Caco-2 (cell line): ENCODE measurements around the gene ADGRB3. TPM values are rescaled to one million over a fixed set of nuclear protein-coding genes. Genes with fewer than 3 reads are reported as not detected.
"Not testable (repeated sequence)": the region's sequence is repeated elsewhere in the genome, so short reads cannot be mapped to it uniquely, and the experiment has no call there.

ENCODE experiments used
- BruUV-seq: library from RNA; stranded (reverse); fragments of 400-500 nt; replicated peaks from 2 replicates; lab custom pipeline; 2021; lab: Mats Ljungman, UMichigan
- CTCF ChIA-PET: fragments of 300-600 bp; sonication (Branson Sonifier 250); formaldehyde crosslinking; loops from one replicate; lab custom pipeline; 2022; ENCODE audit warnings: antibody characterized with exemption; lab: Charles Lee
- POLR2A ChIA-PET: fragments of 300-600 bp; sonication (Branson Sonifier 250); formaldehyde crosslinking; loops from one replicate; lab custom pipeline; 2022; ENCODE audit warnings: antibody characterized with exemption; lab: Charles Lee
- DNase-seq, 2 experiments: peaks; one replicate each; pipeline versions ENCODE4 v3.0.0 to v3.0.0-alpha.2; 2020 to 2022
- H3K27me3 ChIP-seq: replicated peaks from 2 replicates; pipeline ENCODE4 v1.6.0; 2011; ENCODE audit warnings: low read length; ENCODE audit not compliant: control insufficient read depth, insufficient read depth
- H3K36me3 ChIP-seq: 2 replicates; pipeline ENCODE4 v1.5.1; 2011; ENCODE audit warnings: low read length; ENCODE audit not compliant: control insufficient read depth, insufficient read depth
- H3K4me1 ChIP-seq: fragments of 250-450 bp; sonication (Bioruptor Pico); 2 replicates; pipeline ENCODE4 v1.5.1; 2020; ENCODE audit warnings: mild to moderate bottlenecking
- H3K4me3 ChIP-seq: 2 replicates; pipeline ENCODE4 v1.5.1; 2011; ENCODE audit warnings: low read depth, mild to moderate bottlenecking, control low read depth, low read length
- H3K9me3 ChIP-seq: fragments of 250-450 bp; sonication (Bioruptor Pico); 2 replicates; pipeline ENCODE4 v1.5.1; 2020; ENCODE audit warnings: mild to moderate bottlenecking, moderate library complexity
- H3K27ac Mint-ChIP-seq: one replicate; pipeline ENCODE4 v1.8.0; 2022; ENCODE audit warnings: mixed read lengths; ENCODE audit not compliant: unreplicated experiment
- H3K27me3 Mint-ChIP-seq: one replicate; pipeline ENCODE4 v1.8.0; 2022; ENCODE audit warnings: mixed read lengths; ENCODE audit not compliant: insufficient read depth, unreplicated experiment
- H3K36me3 Mint-ChIP-seq: one replicate; pipeline ENCODE4 v1.8.0; 2022; ENCODE audit warnings: mild to moderate bottlenecking, mixed read lengths; ENCODE audit not compliant: insufficient read depth, unreplicated experiment
- H3K4me1 Mint-ChIP-seq: one replicate; pipeline ENCODE4 v1.8.0; 2022; ENCODE audit warnings: low read depth, mixed read lengths; ENCODE audit not compliant: unreplicated experiment
- H3K4me3 Mint-ChIP-seq: one replicate; pipeline ENCODE4 v1.8.0; 2022; ENCODE audit warnings: mild to moderate bottlenecking, moderate library complexity, mixed read lengths; ENCODE audit not compliant: unreplicated experiment
- H3K9me3 Mint-ChIP-seq: one replicate; pipeline ENCODE4 v1.8.0; 2022; ENCODE audit warnings: mixed read lengths; ENCODE audit not compliant: unreplicated experiment
- intact Hi-C: fragments of 100-400 bp; cut with micrococcal nuclease; formaldehyde crosslinking; loops from one replicate; pipeline ENCODE4 v1.10.0; 2022; ENCODE audit not compliant: unreplicated experiment
- total RNA-seq: library from RNA; stranded (reverse); gene quantifications from 2 replicates; pipeline ENCODE4 v1.2.3, GENCODE V29; 2022
- TF ChIP-seq, protein P1 (sequence below), 2 experiments: fragments of 200-600 bp in 1 of 2; IDR thresholded peaks; 1 replicate in 1 of 2; 2 replicates in 1 of 2; pipeline versions ENCODE4 v1.5.1 to v1.8.0; 2011 to 2022; ENCODE audit warnings: antibody characterized with exemption in 1 of 2, control low read depth in 1 of 2, inconsistent platforms in 1 of 2, low read depth in 1 of 2, low read length in 1 of 2, mild to moderate bottlenecking in 1 of 2, moderate library complexity in 1 of 2; ENCODE audit not compliant: insufficient read depth in 1 of 2, severe bottlenecking in 1 of 2, unreplicated experiment in 1 of 2

ADGRB3 gene
- total RNA-seq, 1 experiment from 2014 or later = 0.18 TPM

DNA sequence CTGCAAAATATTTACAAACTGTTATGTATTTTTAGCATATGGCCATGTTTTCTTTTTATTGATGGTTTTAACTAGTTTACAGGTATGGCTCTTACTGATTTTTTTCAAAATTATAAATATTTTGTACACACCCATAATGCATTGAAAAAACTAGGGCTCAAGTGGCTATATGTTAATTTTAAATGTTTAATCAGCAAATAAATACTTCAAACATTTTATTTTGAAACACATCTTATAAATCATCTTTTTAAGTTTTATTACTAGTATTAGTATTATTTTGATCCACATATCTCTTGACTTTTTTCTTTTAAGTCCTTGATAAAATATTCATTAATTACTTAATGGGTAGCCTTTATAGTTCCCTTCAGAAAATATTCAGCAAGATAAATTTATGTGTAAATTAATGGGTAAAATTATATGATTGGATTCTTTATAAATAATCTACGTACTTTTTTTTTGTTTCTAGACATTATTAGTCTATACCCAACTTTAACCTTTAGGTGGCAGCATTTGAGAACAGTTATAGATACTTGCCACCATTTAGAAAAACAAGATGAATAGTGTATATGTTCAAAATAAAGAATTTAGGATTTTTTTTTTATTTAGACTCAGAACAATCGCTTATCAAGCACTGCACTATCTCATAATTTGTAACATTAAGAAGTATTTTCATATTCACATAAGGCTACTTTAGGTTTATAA lies 241.9 kb downstream of the ADGRB3 start:
- CTCF ChIA-PET = no interaction called here
- no peaks in the 10 kb centered on the region for H3K36me3 Mint-ChIP-seq
- Histone ChIP-seq H3K27me3 (no peaks in the 10 kb centered on the region), H3K4me1 (no peaks in the 10 kb centered on the region), H3K36me3 (no peaks in the 10 kb centered on the region), H3K4me3 (no peak overlapping the region), H3K9me3 (no peaks in the 10 kb centered on the region)
- no peak for DNase-seq
- TF ChIP-seq, protein P1, sequence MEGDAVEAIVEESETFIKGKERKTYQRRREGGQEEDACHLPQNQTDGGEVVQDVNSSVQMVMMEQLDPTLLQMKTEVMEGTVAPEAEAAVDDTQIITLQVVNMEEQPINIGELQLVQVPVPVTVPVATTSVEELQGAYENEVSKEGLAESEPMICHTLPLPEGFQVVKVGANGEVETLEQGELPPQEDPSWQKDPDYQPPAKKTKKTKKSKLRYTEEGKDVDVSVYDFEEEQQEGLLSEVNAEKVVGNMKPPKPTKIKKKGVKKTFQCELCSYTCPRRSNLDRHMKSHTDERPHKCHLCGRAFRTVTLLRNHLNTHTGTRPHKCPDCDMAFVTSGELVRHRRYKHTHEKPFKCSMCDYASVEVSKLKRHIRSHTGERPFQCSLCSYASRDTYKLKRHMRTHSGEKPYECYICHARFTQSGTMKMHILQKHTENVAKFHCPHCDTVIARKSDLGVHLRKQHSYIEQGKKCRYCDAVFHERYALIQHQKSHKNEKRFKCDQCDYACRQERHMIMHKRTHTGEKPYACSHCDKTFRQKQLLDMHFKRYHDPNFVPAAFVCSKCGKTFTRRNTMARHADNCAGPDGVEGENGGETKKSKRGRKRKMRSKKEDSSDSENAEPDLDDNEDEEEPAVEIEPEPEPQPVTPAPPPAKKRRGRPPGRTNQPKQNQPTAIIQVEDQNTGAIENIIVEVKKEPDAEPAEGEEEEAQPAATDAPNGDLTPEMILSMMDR (IDR thresholded peaks at IDR 0.05; ENCODE audit: insufficient read depth in 1 of 2, low read depth in 1 of 2, low read length in 1 of 2, severe bottlenecking in 1 of 2, unreplicated experiment in 1 of 2) = peak; percentile 14 to 36
- no TSS peak for BruUV-seq
- no peaks in the 10 kb centered on the region for H3K4me1 Mint-ChIP-seq
- intact Hi-C loops = loop anchor here (1.0 to 10.0 kb wide), 7 partner anchors 81 to 1232 kb away; partner anchors contain the start of gene ADGRB3
- H3K27me3 Mint-ChIP-seq = peaks cover 3% of the 10 kb centered on the region
- POLR2A ChIA-PET = no interaction called here
- no peak overlapping the region for H3K4me3 Mint-ChIP-seq
- no peak overlapping the region for H3K27ac Mint-ChIP-seq
- no peaks in the 10 kb centered on the region for H3K9me3 Mint-ChIP-seq

DNA sequence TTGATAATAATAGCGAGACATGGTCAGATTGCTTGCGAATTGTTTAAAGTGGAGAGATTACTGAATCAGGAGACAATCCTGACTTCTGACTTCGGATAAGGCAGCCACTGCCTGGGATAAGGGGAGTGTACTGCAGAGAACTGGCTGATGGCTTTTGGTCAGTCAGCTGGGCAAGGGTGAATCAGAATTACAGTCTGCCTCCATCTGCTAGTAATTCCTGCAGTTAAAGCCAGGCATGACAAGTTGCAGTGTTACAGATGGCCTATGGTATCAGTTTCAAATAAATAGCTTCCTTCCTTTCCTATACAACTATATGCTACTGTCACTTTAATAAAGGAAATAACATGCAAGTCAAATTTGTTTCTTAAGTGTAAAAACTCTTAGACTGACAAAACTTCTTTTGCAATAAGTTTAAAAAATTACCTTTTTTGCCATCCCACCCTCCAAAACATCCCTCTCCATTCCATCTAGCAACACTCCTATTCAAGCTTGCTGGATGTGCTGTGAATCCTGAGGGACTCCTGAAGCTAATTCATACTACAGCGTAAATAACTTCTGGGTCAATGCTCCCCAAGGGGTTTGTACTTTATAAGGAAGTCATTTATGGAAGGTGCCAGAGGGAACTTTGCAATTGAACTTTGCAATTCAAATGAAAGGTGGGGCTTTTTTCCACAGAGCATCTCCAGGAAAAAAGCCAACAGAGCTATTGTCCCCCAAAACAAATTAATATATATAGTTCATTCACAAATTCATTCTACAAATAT lies 245.2 kb downstream of the ADGRB3 start:
- no peak for DNase-seq
- Histone ChIP-seq H3K36me3 (no peaks in the 10 kb centered on the region), H3K4me1 (no peaks in the 10 kb centered on the region), H3K27me3 (no peaks in the 10 kb centered on the region), H3K4me3 (no peak overlapping the region), H3K9me3 (no peaks in the 10 kb centered on the region)
- TF ChIP-seq, protein P1 (IDR thresholded peaks at IDR 0.05; ENCODE audit: insufficient read depth in 1 of 2, low read depth in 1 of 2, low read length in 1 of 2, severe bottlenecking in 1 of 2, unreplicated experiment in 1 of 2) = no peak
- ChIA-PET CTCF (no interaction called here), POLR2A (no interaction called here)
- intact Hi-C loops = no loop called here
- Mint-ChIP-seq H3K27me3 (peaks cover 3% of the 10 kb centered on the region), H3K36me3 (no peaks in the 10 kb centered on the region), H3K9me3 (no peaks in the 10 kb centered on the region), H3K4me1 (no peaks in the 10 kb centered on the region), H3K4me3 (no peak overlapping the region), H3K27ac (no peak overlapping the region)
- no TSS peak for BruUV-seq

DNA sequence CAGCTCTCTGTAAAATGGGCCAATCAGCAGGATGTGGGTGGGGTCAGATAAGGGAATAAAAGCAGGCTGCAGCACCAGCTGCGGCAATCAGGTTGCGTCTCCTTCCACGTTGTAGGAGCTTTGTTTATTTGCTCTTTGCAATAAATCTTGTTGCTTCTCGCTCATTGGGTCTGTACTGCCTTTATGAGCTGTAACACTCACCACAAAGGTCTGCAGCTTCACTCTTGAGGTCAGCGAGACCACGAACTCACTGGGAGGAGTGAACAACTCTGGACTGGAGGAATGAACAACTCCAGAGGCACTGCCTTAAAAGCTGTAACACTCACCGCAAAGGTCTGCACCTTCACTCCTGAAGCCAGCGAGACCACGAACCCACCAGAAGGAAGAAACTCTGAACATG lies 248.2 kb downstream of the ADGRB3 start:
- H3K27ac Mint-ChIP-seq, H3K36me3 Mint-ChIP-seq, CTCF ChIA-PET, POLR2A ChIA-PET, H3K27me3 Mint-ChIP-seq, BruUV-seq, intact Hi-C loops, H3K4me3 ChIP-seq, H3K4me1 Mint-ChIP-seq, H3K9me3 ChIP-seq, DNase-seq, H3K27me3 ChIP-seq, H3K4me3 Mint-ChIP-seq, H3K9me3 Mint-ChIP-seq, H3K36me3 ChIP-seq, H3K4me1 ChIP-seq: not testable (repeated sequence)
